Limb (tissue), 2 donors: Measurements from ENCODE around the gene RASL10A.

Experiments
- DNase-seq, 2 donors: peaks; one replicate each; pipeline ENCODE4 v3.0.0-alpha.2; 2016; ENCODE audit errors: extremely low spot score in 2 of 2

The RASL10A gene

GRCh38 chr22:29306835-29307595, 8.5 kb downstream of the RASL10A start:
- peak; percentile 80 to 89 for DNase-seq

GRCh38 chr22:29306175-29306834, 9.2 kb downstream of the RASL10A start, which contains the start of gene GAS2L1:
Gene GAS2L1, plus strand, starts transcription at chr22:29306650. Its CDS starts 1,456 bp downstream, at chr22:29308106.
- DNase-seq, result peak; percentile 82 to 89

GRCh38 chr22:29305836-29306174, 9.7 kb downstream of the RASL10A start:
- no peak for DNase-seq

- DNase-seq, result no peak
Observed at GRCh38 chr22:29302681-29303465, 12.6 kb downstream of the RASL10A start.

GRCh38 chr22:29302402-29302680, 13.2 kb downstream of the RASL10A start:
- DNase-seq, result no peak

- no peak for DNase-seq
Observed at GRCh38 chr22:29301716-29302401, 13.6 kb downstream of the RASL10A start.

GRCh38 chr22:29300807-29301601, 14.5 kb downstream of the RASL10A start:
- no peak for DNase-seq

GRCh38 chr22:29300467-29300806, 15.1 kb downstream of the RASL10A start:
- no peak for DNase-seq

- DNase-seq, result no peak
Observed at GRCh38 chr22:29299136-29299900, 16.2 kb downstream of the RASL10A start.

- no peak for DNase-seq
Observed at GRCh38 chr22:29298641-29299040, 16.9 kb downstream of the RASL10A start.

- no peak for DNase-seq
Observed at GRCh38 chr22:29292379-29292778, 23.1 kb downstream of the RASL10A start.

- no peak for DNase-seq
Observed at GRCh38 chr22:29291215-29291614, 24.3 kb downstream of the RASL10A start.

GRCh38 chr22:29290061-29290460, 25.4 kb downstream of the RASL10A start:
- no peak for DNase-seq

GRCh38 chr22:29288837-29289236, 26.7 kb downstream of the RASL10A start:
- no peak for DNase-seq

- DNase-seq, result no peak
Observed at GRCh38 chr22:29284196-29284595, 31.3 kb downstream of the RASL10A start.

GRCh38 chr22:29277927-29278326, 37.6 kb downstream of the RASL10A start:
- no peak for DNase-seq

GRCh38 chr22:29275819-29276565, 39.5 kb downstream of the RASL10A start:
- no peak for DNase-seq

- no peak for DNase-seq
Observed at GRCh38 chr22:29275167-29275566, 40.3 kb downstream of the RASL10A start.

GRCh38 chr22:29272624-29273023, 42.9 kb downstream of the RASL10A start:
- DNase-seq, result no peak
